Activated CD4-positive, alpha-beta T cell treated with anti-CD3 and anti-CD28 coated beads, Interleukin-2, amount 50 U/mL, for 1 hour (primary cell): Measurements from ENCODE around the gene PSMA6.
"Not testable (repeated sequence)": the region's sequence is repeated elsewhere in the genome, so short reads cannot be mapped to it uniquely, and the experiment has no call there.

Experiments
- DNase-seq: peaks from one replicate; pipeline ENCODE4 v3.0.0-alpha.2; 2020

PSMA6 gene

GRCh38 chr14:35331605-35332516 lies 39.7 kb downstream of the PSMA6 start:
- no peak for DNase-seq

- DNase-seq: no peak
Measured at GRCh38 chr14:35332517-35333263, 40.5 kb downstream of the PSMA6 start.

GRCh38 chr14:35333264-35333730 lies 41.1 kb downstream of the PSMA6 start:
- no peak for DNase-seq

- no peak for DNase-seq
Measured at GRCh38 chr14:35333797-35334743, 41.9 kb downstream of the PSMA6 start.

- DNase-seq: no peak
Measured at GRCh38 chr14:35335388-35336092, 43.4 kb downstream of the PSMA6 start.

- not testable (repeated sequence) for DNase-seq
Measured at GRCh38 chr14:35336171-35336493, 44.0 kb downstream of the PSMA6 start.

- DNase-seq: no peak
Measured at GRCh38 chr14:35336494-35337268, 44.5 kb downstream of the PSMA6 start.

- DNase-seq: no peak
Measured at GRCh38 chr14:35337269-35338255, 45.4 kb downstream of the PSMA6 start.

- no peak for DNase-seq
Measured at GRCh38 chr14:35338731-35339405, 46.7 kb downstream of the PSMA6 start.

- DNase-seq: no peak
Measured at GRCh38 chr14:35339761-35340406, 47.7 kb downstream of the PSMA6 start.

- no peak for DNase-seq
Measured at GRCh38 chr14:35340616-35341453, 48.7 kb downstream of the PSMA6 start.

GRCh38 chr14:35341454-35341750 lies 49.2 kb downstream of the PSMA6 start:
- no peak for DNase-seq

GRCh38 chr14:35341751-35342488 lies 49.7 kb downstream of the PSMA6 start:
- DNase-seq: peak; percentile 11

GRCh38 chr14:35342489-35343010 lies 50.4 kb downstream of the PSMA6 start:
- DNase-seq: no peak

- DNase-seq: no peak
Measured at GRCh38 chr14:35343702-35344101, 51.5 kb downstream of the PSMA6 start.

GRCh38 chr14:35344107-35344807 lies 52.1 kb downstream of the PSMA6 start:
- DNase-seq: no peak
